Body of pancreas (tissue), 4 donors: ENCODE measurements around the gene FGD3.

ENCODE experiments used
- POLR2A ChIP-seq, 3 donors: fragments of 450-650 bp; IDR thresholded peaks; one replicate each; pipeline ENCODE4 v1.6.1; 2016; ENCODE audit warnings: antibody characterized with exemption in 3 of 3, mild to moderate bottlenecking in 2 of 3
- TF ChIP-seq, protein P1 (sequence below), 7 experiments: fragments of 450-650 bp in 4 of 7; fragments of 200-600 bp in 3 of 7; sonication (generic) in 3 of 7; IDR thresholded peaks; one replicate each; pipeline ENCODE4 v1.5.1; 2016 to 2019; ENCODE audit warnings: antibody characterized with exemption in 7 of 7

DNA sequence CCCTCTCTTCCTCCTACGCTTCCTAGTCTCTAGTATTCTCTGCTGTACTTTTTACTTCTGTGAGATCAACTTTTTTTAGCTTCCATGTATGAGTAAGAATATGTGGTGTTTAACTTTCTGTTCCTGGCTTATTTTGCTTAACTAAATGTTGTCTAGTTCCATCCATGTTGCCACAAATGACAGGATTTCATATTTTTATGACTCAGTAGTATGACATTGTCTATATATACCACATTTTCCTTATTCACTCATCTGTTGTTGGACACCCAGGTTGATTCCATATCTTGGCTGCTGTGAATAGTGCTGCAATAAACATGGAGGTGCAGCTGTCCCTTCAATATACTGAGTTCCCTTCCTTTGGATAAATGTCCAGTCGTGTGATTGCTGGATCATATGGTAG, 34.8 kb downstream of the FGD3 start:
- TF ChIP-seq, protein P1, sequence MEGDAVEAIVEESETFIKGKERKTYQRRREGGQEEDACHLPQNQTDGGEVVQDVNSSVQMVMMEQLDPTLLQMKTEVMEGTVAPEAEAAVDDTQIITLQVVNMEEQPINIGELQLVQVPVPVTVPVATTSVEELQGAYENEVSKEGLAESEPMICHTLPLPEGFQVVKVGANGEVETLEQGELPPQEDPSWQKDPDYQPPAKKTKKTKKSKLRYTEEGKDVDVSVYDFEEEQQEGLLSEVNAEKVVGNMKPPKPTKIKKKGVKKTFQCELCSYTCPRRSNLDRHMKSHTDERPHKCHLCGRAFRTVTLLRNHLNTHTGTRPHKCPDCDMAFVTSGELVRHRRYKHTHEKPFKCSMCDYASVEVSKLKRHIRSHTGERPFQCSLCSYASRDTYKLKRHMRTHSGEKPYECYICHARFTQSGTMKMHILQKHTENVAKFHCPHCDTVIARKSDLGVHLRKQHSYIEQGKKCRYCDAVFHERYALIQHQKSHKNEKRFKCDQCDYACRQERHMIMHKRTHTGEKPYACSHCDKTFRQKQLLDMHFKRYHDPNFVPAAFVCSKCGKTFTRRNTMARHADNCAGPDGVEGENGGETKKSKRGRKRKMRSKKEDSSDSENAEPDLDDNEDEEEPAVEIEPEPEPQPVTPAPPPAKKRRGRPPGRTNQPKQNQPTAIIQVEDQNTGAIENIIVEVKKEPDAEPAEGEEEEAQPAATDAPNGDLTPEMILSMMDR (IDR thresholded peaks at IDR 0.05): no peak
- TF ChIP-seq POLR2A (IDR thresholded peaks at IDR 0.05): no peak
